Measurements from ENCODE around the gene FHIT.
A peak's percentile ranks its signal among the peaks of the same experiment; 100 is the strongest.

FHIT gene

DNA sequence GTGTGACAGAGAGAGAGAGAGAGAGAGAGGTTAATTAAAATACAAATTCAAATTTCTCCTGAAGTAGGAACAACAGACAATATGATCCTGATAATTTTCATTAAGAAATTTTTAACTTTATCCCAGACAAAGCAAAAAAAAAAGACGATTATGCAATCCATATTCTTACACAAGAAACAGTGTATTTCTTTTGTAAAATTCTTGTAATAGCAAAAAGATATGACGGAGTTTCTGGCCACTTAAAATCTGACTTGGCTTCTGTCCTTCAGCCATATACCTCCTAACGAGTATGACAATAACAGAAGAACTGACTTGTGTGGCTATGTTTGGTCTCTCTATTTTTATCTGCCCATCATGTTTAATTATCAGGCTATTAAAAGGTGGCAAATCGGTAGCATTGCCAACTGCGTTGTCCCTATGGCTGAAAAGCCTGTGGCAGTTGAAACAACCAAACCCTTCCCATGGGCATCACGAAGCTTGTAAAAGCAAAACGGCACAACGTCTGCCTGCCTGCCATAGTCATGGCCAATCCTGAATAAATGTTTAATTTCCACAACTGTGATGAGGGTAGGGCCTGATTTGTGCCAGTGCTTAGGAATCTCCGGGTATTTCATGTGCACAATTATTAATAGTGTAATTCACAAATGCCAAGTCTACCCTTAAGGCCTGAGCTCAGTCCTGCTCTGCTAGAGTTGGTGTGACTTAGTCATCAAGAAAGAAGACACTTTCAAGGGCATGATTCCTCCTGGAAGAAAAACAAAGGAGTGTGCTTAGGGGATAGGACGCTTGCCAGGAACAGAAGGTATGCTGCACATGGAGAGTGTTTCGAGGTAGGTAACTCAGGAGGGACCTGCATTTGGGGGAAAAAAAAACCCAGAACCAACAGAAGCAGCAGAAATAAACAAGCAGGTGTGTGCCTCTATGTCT, 1090.2 kb downstream of the FHIT start:
- Mint-ChIP-seq H3K27ac (no peak overlapping the region), H3K27me3 (no peaks in the 10 kb centered on the region), H3K4me3 (no peak overlapping the region), H3K9me3 (peaks cover 4 to 14% of the 10 kb centered on the region in 2 donors), H3K4me1 (peaks cover 11% of the 10 kb centered on the region)
- DNase-seq (no peak), ATAC-seq (no peak)

- peaks cover 11% of the 10 kb centered on the region for H3K4me1 Mint-ChIP-seq
- no peaks in the 10 kb centered on the region for H3K27me3 Mint-ChIP-seq
- H3K4me3 Mint-ChIP-seq, result no peak overlapping the region
- no peak overlapping the region for H3K27ac Mint-ChIP-seq
- H3K9me3 Mint-ChIP-seq, result peaks cover 4 to 14% of the 10 kb centered on the region in 2 donors
- ATAC-seq, result no peak
- no peak for DNase-seq
Measured at GRCh38 chr3:60160111-60160821, 1091.0 kb downstream of the FHIT start.

DNA sequence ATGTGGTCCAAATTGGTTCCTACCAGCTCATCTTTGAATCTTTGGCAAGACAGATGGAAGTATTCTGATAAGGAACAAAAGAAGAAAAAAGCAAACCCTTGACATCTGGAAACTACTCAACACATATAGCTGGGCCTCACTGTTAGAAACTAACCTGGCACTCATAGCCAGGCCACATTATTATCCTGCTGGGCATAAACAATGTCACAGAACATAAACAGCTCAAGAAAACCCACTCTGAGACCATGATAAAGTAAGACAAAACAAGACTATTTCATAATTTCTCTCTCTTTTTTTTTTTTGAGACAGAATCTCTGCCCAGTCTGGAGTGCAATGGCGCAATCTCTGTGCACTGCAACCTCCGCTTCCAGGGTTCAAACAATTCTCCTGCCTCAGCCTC, 1093.2 kb downstream of the FHIT start:
- ATAC-seq, result no peak
- Mint-ChIP-seq H3K9me3 (peaks cover 4 to 14% of the 10 kb centered on the region in 2 donors), H3K27me3 (no peaks in the 10 kb centered on the region), H3K27ac (no peak overlapping the region), H3K4me1 (peaks cover 11% of the 10 kb centered on the region), H3K4me3 (no peak overlapping the region)
- DNase-seq, result no peak

GRCh38 chr3:60154011-60154410, 1097.2 kb downstream of the FHIT start:
- Mint-ChIP-seq H3K9me3 (peaks cover 7% of the 10 kb centered on the region in 2 donors), H3K27ac (no peak overlapping the region), H3K27me3 (no peaks in the 10 kb centered on the region), H3K4me3 (no peak overlapping the region), H3K4me1 (no peaks in the 10 kb centered on the region)
- ATAC-seq (no peak), DNase-seq (no peak)

GRCh38 chr3:60153221-60153999, 1097.8 kb downstream of the FHIT start:
- DNase-seq (no peak), ATAC-seq (no peak)
- Mint-ChIP-seq H3K27ac (no peak overlapping the region), H3K4me1 (no peaks in the 10 kb centered on the region), H3K9me3 (peaks cover under 1 to 7% of the 10 kb centered on the region in 2 donors), H3K27me3 (no peaks in the 10 kb centered on the region), H3K4me3 (no peak overlapping the region)

- H3K27ac Mint-ChIP-seq, result no peak overlapping the region
- H3K4me1 Mint-ChIP-seq, result no peaks in the 10 kb centered on the region
- H3K27me3 Mint-ChIP-seq, result no peaks in the 10 kb centered on the region
- H3K9me3 Mint-ChIP-seq, result peaks cover 0 to 7% of the 10 kb centered on the region in 2 donors
- H3K4me3 Mint-ChIP-seq, result no peak overlapping the region
- DNase-seq, result no peak
- no peak for ATAC-seq
Measured at GRCh38 chr3:60149501-60149900, 1101.8 kb downstream of the FHIT start.

GRCh38 chr3:60147249-60147950, 1103.9 kb downstream of the FHIT start:
- ATAC-seq, result peak; percentile 58
- Mint-ChIP-seq H3K27ac (no peak overlapping the region), H3K27me3 (no peaks in the 10 kb centered on the region), H3K4me3 (no peak overlapping the region), H3K4me1 (no peaks in the 10 kb centered on the region), H3K9me3 (peaks cover 0 to 7% of the 10 kb centered on the region in 2 donors)
- peak in 1 of 2 donors; percentile 9 for DNase-seq

DNA sequence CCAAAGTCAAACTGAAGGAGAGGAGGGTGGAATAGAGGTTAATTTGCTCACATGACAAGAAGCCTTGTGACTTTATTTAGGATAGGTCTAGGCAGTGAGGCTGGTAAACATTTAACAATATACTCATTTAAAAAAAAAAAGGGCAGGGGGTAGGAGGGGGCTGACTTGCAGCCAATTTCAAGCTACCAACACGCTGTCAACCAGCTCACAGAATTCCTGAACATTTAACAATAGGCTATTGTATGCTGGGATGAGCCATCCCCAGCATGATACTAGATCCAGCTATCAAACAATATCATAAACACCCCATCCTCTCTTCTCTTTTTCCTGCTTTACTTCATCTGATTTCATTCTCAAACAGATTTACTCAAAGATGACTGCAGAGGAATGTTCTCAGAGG, 1105.1 kb downstream of the FHIT start:
- DNase-seq (no peak), ATAC-seq (no peak)
- H3K27me3 Mint-ChIP-seq, result no peaks in the 10 kb centered on the region
- no peaks in the 10 kb centered on the region for H3K4me1 Mint-ChIP-seq
- H3K9me3 Mint-ChIP-seq, result no peaks in the 10 kb centered on the region
- H3K27ac Mint-ChIP-seq, result no peak overlapping the region
- H3K4me3 Mint-ChIP-seq, result no peak overlapping the region

- no peak overlapping the region for H3K4me3 Mint-ChIP-seq
- ATAC-seq (no peak), DNase-seq (no peak)
- H3K9me3 Mint-ChIP-seq, result no peaks in the 10 kb centered on the region
- H3K27ac Mint-ChIP-seq, result no peak overlapping the region
- no peaks in the 10 kb centered on the region for H3K27me3 Mint-ChIP-seq
- no peaks in the 10 kb centered on the region for H3K4me1 Mint-ChIP-seq
Measured at GRCh38 chr3:60144071-60144470, 1107.2 kb downstream of the FHIT start.

GRCh38 chr3:60142009-60142408, 1109.2 kb downstream of the FHIT start:
- no peaks in the 10 kb centered on the region for H3K27me3 Mint-ChIP-seq
- H3K4me1 Mint-ChIP-seq, result no peaks in the 10 kb centered on the region
- ATAC-seq (no peak), DNase-seq (no peak)
- H3K27ac Mint-ChIP-seq, result no peak overlapping the region
- no peak overlapping the region for H3K4me3 Mint-ChIP-seq
- no peaks in the 10 kb centered on the region for H3K9me3 Mint-ChIP-seq

DNA sequence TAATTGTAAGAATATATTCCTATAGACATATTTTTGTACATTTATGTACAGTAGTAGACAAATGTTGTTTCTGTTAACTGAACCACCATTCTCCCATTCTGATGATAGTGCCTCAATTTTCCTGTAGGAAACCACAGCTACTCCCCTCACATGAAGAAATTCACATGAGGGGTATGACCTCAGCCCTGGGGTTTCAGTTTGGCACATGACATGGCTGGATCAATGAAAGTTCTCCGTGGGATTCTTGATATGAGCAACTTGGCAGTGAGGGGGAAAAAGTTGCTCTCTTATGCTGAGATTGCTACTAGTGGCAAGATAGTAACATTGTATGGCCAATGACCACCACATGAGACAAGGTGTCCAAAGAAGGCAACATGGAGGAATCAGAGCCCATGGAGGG, 1111.1 kb downstream of the FHIT start:
- Mint-ChIP-seq H3K9me3 (peaks cover 0 to 4% of the 10 kb centered on the region in 2 donors), H3K27me3 (no peaks in the 10 kb centered on the region), H3K4me1 (no peaks in the 10 kb centered on the region), H3K4me3 (no peak overlapping the region), H3K27ac (no peak overlapping the region)
- peak in 1 of 2 donors; percentile 23 for DNase-seq
- ATAC-seq, result peak; percentile 70

GRCh38 chr3:60136601-60137000, 1114.7 kb downstream of the FHIT start:
- no peaks in the 10 kb centered on the region for H3K27me3 Mint-ChIP-seq
- no peak for ATAC-seq
- H3K4me1 Mint-ChIP-seq, result peaks cover 12% of the 10 kb centered on the region
- DNase-seq, result no peak
- H3K27ac Mint-ChIP-seq, result no peak overlapping the region
- H3K4me3 Mint-ChIP-seq, result no peak overlapping the region
- peaks cover 0 to 4% of the 10 kb centered on the region in 2 donors for H3K9me3 Mint-ChIP-seq

DNA sequence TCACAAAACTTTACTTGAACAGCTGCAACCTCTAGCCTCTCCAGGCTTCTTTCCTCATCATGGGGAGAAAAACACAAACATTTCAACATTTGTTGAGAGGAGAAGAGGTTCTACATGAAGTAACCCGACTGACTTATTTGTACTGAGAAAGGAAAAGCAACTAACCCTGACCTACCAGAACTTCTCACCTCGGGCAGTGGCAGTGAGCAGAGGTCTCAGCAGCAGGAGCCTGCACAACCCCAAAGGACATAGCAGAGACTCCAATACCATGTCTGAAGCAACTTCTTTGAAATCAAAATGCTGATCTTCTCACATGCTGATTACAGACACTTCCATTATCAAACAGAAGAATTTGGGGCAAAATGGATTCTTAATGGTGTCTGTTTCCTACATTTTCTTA, 1115.8 kb downstream of the FHIT start:
- Mint-ChIP-seq H3K4me3 (no peak overlapping the region), H3K4me1 (peaks cover 12% of the 10 kb centered on the region), H3K9me3 (peaks cover 0 to 4% of the 10 kb centered on the region in 2 donors), H3K27ac (no peak overlapping the region), H3K27me3 (no peaks in the 10 kb centered on the region)
- no peak for DNase-seq
- no peak for ATAC-seq

- ATAC-seq, result no peak
Measured at GRCh38 chr3:60133269-60134162, 1117.7 kb downstream of the FHIT start.

More at GRCh38 chr3:60133269-60134162, 1117.7 kb downstream of the FHIT start:
- Mint-ChIP-seq H3K4me1 (peaks cover 12% of the 10 kb centered on the region), H3K9me3 (peaks cover under 1 to 4% of the 10 kb centered on the region in 2 donors), H3K4me3 (no peak overlapping the region), H3K27me3 (no peaks in the 10 kb centered on the region), H3K27ac (no peak overlapping the region)
- DNase-seq, result no peak
